MM.1S (cell line): ENCODE data around the gene ERF.

Experiments used
- EZH2 ChIP-seq: fragments of 300-600 bp; sonication (generic); optimal IDR thresholded peaks from 2 replicates; pipeline ENCODE3; 2017; ENCODE audit warnings: low read depth, mild to moderate bottlenecking, antibody characterized with exemption, low read length, mixed read lengths
- EZH2phosphoT487 ChIP-seq: fragments of 300-600 bp; sonication (generic); IDR thresholded peaks from 2 replicates; pipeline ENCODE4 v1.6.1; 2018; ENCODE audit warnings: antibody characterized with exemption, low read length
- TF ChIP-seq, protein P1 (sequence below): fragments of 300-600 bp; sonication (generic); IDR thresholded peaks from 2 replicates; pipeline ENCODE4 v1.5.1; 2016; ENCODE audit warnings: antibody characterized with exemption, low read length, mixed read lengths

DNA sequence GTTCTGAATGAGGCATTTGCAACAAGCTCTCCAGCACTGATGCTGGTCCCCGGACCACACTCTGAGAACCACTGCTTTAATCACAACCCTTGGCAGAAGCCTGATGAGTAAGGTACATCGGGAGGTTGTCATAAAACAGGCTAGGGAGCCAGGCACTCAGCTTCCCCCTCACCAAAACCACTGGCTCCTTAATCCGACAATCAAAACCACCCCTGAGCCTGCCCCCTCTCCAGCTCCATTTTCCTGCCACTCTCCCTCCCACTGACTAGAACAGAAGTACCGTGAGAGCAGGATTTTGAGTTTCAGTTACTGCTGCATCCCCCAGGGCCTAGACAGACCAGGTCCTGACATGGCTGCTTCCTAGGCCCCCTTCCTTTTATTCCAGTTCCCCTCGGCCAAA lies 19.7 kb downstream of the ERF start:
- TF ChIP-seq, protein P1, sequence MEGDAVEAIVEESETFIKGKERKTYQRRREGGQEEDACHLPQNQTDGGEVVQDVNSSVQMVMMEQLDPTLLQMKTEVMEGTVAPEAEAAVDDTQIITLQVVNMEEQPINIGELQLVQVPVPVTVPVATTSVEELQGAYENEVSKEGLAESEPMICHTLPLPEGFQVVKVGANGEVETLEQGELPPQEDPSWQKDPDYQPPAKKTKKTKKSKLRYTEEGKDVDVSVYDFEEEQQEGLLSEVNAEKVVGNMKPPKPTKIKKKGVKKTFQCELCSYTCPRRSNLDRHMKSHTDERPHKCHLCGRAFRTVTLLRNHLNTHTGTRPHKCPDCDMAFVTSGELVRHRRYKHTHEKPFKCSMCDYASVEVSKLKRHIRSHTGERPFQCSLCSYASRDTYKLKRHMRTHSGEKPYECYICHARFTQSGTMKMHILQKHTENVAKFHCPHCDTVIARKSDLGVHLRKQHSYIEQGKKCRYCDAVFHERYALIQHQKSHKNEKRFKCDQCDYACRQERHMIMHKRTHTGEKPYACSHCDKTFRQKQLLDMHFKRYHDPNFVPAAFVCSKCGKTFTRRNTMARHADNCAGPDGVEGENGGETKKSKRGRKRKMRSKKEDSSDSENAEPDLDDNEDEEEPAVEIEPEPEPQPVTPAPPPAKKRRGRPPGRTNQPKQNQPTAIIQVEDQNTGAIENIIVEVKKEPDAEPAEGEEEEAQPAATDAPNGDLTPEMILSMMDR, result no peak
- TF ChIP-seq EZH2phosphoT487, result no peak
- TF ChIP-seq EZH2, result no peak
